MG63 (cell line): ENCODE measurements around the gene PAX3. TPM values are rescaled to one million over a fixed set of nuclear protein-coding genes. Genes with fewer than 3 reads are reported as not detected.

Experiments
- DNase-seq: peaks from one replicate; pipeline ENCODE4 v3.0.0-alpha.2; 2020
- H3K27me3 ChIP-seq: fragments of 250-450 bp; sonication (Bioruptor Pico); 2 replicates; pipeline ENCODE4 v1.5.1; 2020; ENCODE audit warnings: mild to moderate bottlenecking, moderate library complexity
- H3K36me3 ChIP-seq: fragments of 250-450 bp; sonication (Bioruptor Pico); 2 replicates; pipeline ENCODE4 v1.5.1; 2020; ENCODE audit warnings: mild to moderate bottlenecking, moderate library complexity
- H3K4me3 ChIP-seq: fragments of 250-450 bp; sonication (Bioruptor Pico); 2 replicates; pipeline ENCODE4 v1.5.1; 2020; ENCODE audit warnings: mild to moderate bottlenecking, moderate library complexity
- H3K9me3 ChIP-seq: fragments of 250-450 bp; sonication (Bioruptor Pico); 2 replicates; pipeline ENCODE4 v1.5.1; 2020; ENCODE audit warnings: mild to moderate bottlenecking, moderate library complexity
- total RNA-seq: library from RNA; depleted of rRNA; stranded (reverse); fragments of >200 nt; shearing (Covaris generic); gene quantifications from 2 replicates; pipeline ENCODE4 v1.2.3, GENCODE V29; 2014; ENCODE audit warnings: low replicate concordance

PAX3 gene
- total RNA-seq, 1 experiment from 2014 or later, result 9.4 TPM

GRCh38 chr2:222315443-222316121 lies 16.8 kb upstream of the PAX3 start:
- Histone ChIP-seq H3K36me3 (no peaks in the 10 kb centered on the region), H3K4me3 (no peak overlapping the region), H3K27me3 (peaks cover 18% of the 10 kb centered on the region), H3K9me3 (no peaks in the 10 kb centered on the region)
- DNase-seq, result no peak

GRCh38 chr2:222313816-222314215 lies 15.0 kb upstream of the PAX3 start:
- no peaks in the 10 kb centered on the region for H3K9me3 ChIP-seq
- H3K27me3 ChIP-seq, result peaks cover 16% of the 10 kb centered on the region
- no peaks in the 10 kb centered on the region for H3K36me3 ChIP-seq
- no peak for DNase-seq
- H3K4me3 ChIP-seq, result no peak overlapping the region

GRCh38 chr2:222311978-222312738 lies 13.4 kb upstream of the PAX3 start:
- H3K27me3 ChIP-seq, result peaks cover 16% of the 10 kb centered on the region
- no peak overlapping the region for H3K4me3 ChIP-seq
- no peaks in the 10 kb centered on the region for H3K9me3 ChIP-seq
- no peaks in the 10 kb centered on the region for H3K36me3 ChIP-seq
- DNase-seq, result no peak

GRCh38 chr2:222311319-222311977 lies 12.7 kb upstream of the PAX3 start:
- Histone ChIP-seq H3K9me3 (no peaks in the 10 kb centered on the region), H3K36me3 (no peaks in the 10 kb centered on the region), H3K27me3 (peaks cover 16% of the 10 kb centered on the region), H3K4me3 (no peak overlapping the region)
- no peak for DNase-seq

- H3K9me3 ChIP-seq, result no peaks in the 10 kb centered on the region
- no peak for DNase-seq
These were observed 12.0 kb upstream of the PAX3 start for GRCh38 chr2:222310747-222311318.

GRCh38 chr2:222309766-222310165 lies 11.0 kb upstream of the PAX3 start:
- H3K4me3 ChIP-seq, result no peak overlapping the region
- no peaks in the 10 kb centered on the region for H3K9me3 ChIP-seq
- peaks cover 16% of the 10 kb centered on the region; the same call in 1 of the 2 replicates for H3K27me3 ChIP-seq
- no peak for DNase-seq
- H3K36me3 ChIP-seq, result no peaks in the 10 kb centered on the region

More at GRCh38 chr2:222310747-222311318, 12.0 kb upstream of the PAX3 start:
- no peak overlapping the region for H3K4me3 ChIP-seq
- H3K27me3 ChIP-seq, result peaks cover 16% of the 10 kb centered on the region
- no peaks in the 10 kb centered on the region for H3K36me3 ChIP-seq

- Histone ChIP-seq H3K36me3 (no peaks in the 10 kb centered on the region), H3K9me3 (no peaks in the 10 kb centered on the region), H3K4me3 (no peak overlapping the region), H3K27me3 (peaks cover 12% of the 10 kb centered on the region; the same call in 1 of the 2 replicates)
- DNase-seq, result peak; percentile 47
These were observed 10.6 kb upstream of the PAX3 start for GRCh38 chr2:222309361-222309760.

GRCh38 chr2:222307978-222308730 lies 9.4 kb upstream of the PAX3 start:
- no peak for DNase-seq
- Histone ChIP-seq H3K9me3 (no peaks in the 10 kb centered on the region), H3K27me3 (peaks cover 4% of the 10 kb centered on the region; the same call in 1 of the 2 replicates), H3K4me3 (no peak overlapping the region), H3K36me3 (no peaks in the 10 kb centered on the region)

GRCh38 chr2:222307143-222307756 lies 8.5 kb upstream of the PAX3 start:
- Histone ChIP-seq H3K4me3 (no peak overlapping the region), H3K36me3 (no peaks in the 10 kb centered on the region), H3K27me3 (no peaks in the 10 kb centered on the region; the same call in 1 of the 2 replicates), H3K9me3 (no peaks in the 10 kb centered on the region)
- DNase-seq, result no peak

GRCh38 chr2:222306393-222307142 lies 7.8 kb upstream of the PAX3 start:
- no peak for DNase-seq
- Histone ChIP-seq H3K9me3 (no peaks in the 10 kb centered on the region), H3K4me3 (peak overlapping the region; percentile 46), H3K36me3 (no peaks in the 10 kb centered on the region), H3K27me3 (no peaks in the 10 kb centered on the region)

- Histone ChIP-seq H3K4me3 (peak overlapping the region; percentile 46), H3K9me3 (no peaks in the 10 kb centered on the region), H3K27me3 (no peaks in the 10 kb centered on the region), H3K36me3 (no peaks in the 10 kb centered on the region)
- DNase-seq, result peak; percentile 39
These were observed 7.0 kb upstream of the PAX3 start for GRCh38 chr2:222305516-222306392.

GRCh38 chr2:222304737-222305515 lies 6.1 kb upstream of the PAX3 start:
- Histone ChIP-seq H3K9me3 (no peaks in the 10 kb centered on the region), H3K27me3 (no peaks in the 10 kb centered on the region), H3K36me3 (no peaks in the 10 kb centered on the region), H3K4me3 (peak overlapping the region; percentile 46)
- peak; percentile 35 for DNase-seq

GRCh38 chr2:222303828-222304736 lies 5.3 kb upstream of the PAX3 start:
- Histone ChIP-seq H3K27me3 (no peaks in the 10 kb centered on the region), H3K4me3 (no peak overlapping the region), H3K9me3 (no peaks in the 10 kb centered on the region), H3K36me3 (no peaks in the 10 kb centered on the region)
- no peak for DNase-seq
